ENCODE results near the gene COPS7A. TPM values are rescaled to one million over a fixed set of nuclear protein-coding genes. Genes with fewer than 3 reads are reported as not detected.
A peak's percentile ranks its signal among the peaks of the same experiment; 100 is the strongest.

Gene COPS7A
- total RNA-seq, 2 donors from 2014 or later, result 61.3 to 71.2 TPM

DNA sequence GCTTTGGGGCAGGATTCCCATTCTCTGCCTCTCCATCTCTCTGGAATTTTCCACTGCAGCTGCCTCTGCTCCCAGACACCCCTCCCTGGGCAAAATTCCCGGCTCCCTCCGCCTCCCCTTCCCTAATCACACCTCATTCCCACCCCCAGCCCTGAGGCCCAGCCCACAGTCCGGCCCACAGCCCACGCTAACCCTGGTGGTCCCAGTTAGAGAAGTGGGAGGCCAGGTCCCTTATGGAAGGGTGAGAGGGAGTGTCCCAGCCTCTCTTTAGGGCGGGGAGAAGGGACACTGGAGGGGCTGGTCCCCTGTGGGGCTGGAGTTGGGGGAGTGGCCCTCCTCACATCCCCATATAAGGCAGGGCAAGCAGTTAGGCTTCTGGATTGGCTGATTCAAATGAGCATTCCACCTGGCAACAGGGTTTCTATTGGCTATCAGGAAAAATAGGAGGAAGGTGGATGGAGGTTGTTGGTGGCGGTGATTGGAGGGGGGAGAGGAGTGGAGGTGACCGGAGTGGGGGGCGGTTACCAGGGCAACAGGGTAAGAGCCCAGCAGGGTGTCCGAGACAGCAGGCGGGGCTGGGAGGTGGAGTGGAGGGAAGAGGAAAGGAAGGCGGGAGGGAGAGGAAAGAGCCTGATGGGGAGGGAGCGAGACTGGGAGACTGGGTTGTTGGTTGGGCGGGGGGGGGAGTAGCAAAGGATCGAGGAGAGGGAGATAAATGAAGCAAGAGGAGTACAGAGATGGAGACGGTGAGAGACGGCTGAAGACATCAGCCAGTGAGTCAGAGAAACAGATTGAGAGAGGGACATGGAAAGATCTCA, 40.4 kb downstream of the COPS7A start:
- DNase-seq, result peak; percentile 94
- ATAC-seq, result peak; percentile 85 to 88
- intact Hi-C loops (cut with DNase I), result no loop called here

DNA sequence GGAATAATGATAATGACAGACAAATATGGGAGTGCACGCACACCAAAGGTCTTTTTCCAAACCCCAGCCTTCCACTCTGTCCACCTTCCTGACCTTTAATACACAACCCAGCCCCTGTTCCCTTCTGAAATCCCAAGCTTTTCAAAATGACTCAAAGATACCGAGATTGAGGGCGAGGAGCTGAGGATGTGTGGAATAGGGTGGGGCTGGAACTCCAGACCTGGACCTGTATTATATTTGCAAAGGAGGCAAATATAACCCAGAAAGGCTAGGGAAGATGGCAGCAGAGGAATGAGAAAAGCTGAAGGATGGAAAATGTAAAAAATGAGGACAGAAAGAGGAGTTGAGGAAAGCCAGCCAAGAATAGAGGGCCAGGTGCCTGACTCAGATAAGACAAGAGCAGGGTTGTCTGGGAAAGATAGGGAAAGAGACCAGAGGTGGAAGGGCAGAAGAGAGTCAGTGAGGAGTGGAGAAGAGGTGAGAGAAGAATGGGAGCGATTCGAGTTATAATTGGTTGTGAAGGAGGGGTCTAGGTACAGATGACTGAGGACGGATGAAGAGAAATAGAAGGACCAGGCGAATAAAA, 41.3 kb downstream of the COPS7A start:
- no peak for ATAC-seq
- intact Hi-C loops (cut with DNase I), result no loop called here
- DNase-seq, result no peak

DNA sequence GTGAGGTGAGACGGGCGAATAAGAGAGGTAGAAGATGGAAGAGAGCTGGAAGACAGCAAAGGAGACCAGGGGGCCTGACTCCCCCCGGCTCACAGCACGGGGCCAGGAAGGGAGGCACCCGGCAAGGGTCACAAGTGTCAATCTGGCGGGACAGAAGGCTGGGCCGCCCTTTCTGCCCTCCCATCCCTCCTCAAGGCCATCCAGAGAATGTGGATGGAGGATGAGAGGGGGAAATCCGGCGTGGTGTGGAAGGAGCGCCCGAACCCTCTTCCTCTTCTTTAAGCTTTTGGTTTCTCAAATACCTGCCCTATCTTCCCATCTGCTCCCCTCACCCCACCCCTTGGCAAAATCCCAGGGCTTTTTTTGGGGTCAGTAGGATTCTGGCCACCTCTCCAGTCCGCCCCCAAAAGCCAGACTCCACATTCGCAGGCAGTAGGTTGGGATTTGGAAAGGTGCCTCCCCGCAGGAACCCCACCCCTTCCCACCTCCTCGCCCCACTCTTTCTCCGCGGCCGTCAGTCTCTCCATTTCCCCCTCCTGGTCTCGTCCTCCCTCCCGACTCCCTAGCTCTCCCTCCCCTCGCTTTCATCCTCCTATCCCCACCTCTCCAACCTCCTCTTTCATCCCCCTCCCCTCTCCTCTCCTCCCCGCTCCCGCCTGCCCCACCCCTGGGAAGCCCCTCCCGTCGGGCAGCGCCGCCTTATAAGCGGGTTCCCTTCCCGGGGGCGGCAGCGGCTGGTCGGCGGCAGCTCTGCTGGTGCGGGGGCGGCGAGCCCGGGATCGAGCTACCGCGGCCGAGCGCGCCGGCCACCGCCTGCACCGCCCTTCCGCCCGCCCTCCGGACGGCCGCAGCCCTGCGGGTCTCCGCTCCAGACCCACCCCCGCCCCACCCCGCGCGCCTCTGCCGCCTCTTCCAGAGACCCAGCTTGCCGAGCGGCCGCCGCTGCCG, 42.1 kb downstream of the COPS7A start, which contains the start of gene PTMS:
Gene PTMS, plus strand, starts transcription at position 730 of the 948 bp plus-strand sequence. CDS start 343 bp downstream, outside the sequence.
- intact Hi-C loops (cut with DNase I), result no loop called here
- DNase-seq, result peak; percentile 85
- peak; percentile 38 to 70 for ATAC-seq

DNA sequence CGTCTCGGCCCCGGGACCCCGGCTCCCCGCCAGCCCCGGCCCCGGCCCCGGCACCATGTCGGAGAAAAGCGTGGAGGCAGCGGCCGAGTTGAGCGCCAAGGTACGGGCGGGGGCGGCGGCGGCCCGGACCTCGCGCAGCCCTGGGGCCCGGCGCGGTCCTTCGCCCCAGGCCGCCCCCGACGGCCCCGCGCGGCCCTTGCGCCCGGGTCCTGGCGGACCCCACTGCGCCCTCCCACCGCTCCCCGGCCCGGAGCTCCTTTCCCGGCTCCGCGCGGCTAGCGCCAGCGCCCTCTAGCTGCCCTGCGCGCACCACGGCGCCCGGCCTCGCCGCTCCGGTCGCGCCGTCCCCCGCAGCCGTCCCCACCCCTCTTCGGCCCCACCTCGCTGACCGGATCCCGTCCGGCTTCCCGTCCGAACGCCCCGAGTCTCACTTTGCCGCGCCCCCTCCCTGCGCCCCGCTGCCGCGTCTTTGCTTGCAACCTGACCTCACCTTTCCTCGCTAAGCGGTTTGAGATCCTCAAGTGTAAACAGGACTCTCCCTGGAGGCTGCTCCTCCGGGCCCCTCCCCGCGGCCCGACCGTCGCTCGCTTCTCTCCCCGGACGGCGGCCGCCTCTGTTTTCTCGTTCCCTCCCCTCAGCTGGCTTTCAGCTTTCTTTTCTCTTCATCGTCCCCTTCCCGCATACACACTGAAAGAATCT, 43.0 kb downstream of the COPS7A start:
- peak; percentile 44 to 73 for ATAC-seq
- intact Hi-C loops (cut with DNase I), result no loop called here
- DNase-seq, result peak; percentile 86

DNA sequence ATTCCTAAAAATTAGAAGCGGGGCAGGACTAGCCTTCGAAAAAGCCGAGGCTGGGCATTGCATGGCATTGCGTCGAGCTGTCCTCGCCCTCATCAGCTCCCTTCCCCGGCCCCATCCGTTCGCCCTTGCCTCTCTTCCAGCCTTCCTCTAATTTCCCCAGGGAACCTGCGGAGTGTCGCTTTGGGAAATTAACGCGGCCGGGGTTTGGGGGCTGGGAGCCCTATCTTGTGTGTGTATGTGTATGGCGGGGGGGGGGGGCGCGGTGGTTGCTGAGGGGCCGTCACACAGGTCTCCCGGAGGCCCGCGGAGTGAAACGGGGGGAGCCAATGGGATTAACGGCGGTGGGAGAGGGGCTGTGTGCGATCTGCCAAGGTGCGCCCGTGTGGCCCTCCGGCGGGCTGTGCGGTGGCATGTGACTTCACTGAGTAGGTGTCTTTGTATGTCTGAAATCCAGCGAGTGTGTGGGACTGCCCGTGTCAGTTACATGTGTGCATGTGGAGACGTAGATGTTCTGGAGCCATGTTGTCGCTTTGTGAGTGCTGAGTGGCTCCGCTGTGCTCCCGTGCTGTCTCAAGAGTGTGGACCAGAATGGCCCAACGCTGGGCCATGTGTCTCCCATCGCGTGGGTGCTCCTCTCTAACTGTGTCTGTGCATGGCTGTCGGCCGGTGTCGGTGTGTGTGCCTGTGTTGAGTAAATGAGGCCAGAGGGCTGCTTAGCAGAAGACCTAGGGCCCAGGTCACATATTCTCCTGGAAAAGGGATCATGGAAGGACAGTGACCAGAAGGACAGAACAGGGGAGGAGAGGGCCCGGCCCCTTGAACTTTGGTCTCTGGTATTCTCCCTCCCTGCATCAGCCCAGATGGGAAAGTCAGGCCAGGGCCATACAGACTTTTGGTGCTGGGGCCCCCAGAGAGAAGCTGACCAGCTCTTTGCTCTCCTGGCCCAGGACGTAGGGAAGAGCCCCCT, 43.8 kb downstream of the COPS7A start:
- DNase-seq (no peak), ATAC-seq (no peak)
- intact Hi-C loops (cut with DNase I), result no loop called here

DNA sequence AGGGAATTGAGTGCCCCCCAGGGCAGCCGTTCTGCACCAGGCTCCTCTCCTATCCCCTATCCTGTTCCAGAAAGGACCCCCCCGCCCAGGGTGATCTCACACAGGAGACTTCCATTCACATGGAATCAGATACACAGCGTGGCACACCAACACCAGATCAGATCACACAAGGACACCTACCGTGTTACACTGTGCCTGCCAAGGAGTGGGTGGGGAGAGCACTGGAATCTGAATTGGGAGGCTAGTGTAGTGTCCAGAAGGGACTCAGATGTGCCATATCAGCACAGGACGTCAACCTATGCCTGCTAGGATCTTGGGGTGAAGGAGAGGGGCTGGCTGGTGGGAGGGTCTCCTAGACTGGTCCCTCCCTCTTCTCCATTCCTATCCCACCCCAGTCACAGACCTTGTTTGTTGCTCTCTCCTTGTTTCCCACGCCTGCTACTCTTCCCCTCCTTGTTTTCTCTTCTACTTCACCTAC, 44.6 kb downstream of the COPS7A start:
- ATAC-seq (no peak), DNase-seq (no peak)
- intact Hi-C loops (cut with DNase I), result no loop called here

DNA sequence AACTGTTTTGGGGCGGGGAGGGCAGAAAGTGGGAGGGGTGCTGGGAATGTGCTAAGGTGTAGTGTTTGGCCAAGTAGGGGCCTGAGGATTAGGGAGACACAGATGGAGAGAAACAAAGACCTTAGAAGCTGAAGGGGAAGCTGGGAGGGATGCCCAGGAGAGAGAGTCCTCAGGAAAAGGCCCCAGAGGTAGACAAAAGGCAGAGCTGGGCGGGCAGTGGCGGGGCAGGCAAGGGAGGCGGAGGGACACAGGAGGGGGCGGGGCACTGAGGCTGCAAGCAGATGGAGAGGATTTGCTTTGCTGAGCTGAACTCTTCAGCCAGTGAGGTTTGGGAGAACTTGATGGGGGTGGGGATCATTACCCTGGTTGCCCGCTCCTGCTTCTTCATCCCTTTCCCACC, 45.1 kb downstream of the COPS7A start:
- intact Hi-C loops (cut with DNase I), result no loop called here
- ATAC-seq (no peak), DNase-seq (no peak)

DNA sequence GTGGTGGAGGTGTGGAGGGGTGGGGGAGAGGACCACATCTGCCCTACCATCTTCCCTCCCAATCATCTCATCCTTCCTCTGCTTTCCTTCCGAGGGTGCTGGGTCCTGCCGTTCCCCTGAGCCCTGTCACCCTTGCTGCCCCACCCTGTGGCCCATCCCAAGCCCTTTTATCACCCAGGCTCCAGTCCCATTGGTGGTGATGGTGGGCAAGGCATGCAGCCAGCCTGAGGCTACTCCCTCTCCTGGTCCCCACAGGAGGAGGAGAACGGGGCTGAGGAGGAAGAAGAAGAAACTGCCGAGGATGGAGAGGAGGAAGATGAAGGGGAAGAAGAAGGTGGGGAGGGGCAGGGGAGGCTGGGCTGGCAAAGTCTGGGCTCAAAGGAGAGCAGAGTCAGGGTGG, 45.8 kb downstream of the COPS7A start:
- intact Hi-C loops (cut with DNase I), result no loop called here
- DNase-seq (no peak), ATAC-seq (no peak)

DNA sequence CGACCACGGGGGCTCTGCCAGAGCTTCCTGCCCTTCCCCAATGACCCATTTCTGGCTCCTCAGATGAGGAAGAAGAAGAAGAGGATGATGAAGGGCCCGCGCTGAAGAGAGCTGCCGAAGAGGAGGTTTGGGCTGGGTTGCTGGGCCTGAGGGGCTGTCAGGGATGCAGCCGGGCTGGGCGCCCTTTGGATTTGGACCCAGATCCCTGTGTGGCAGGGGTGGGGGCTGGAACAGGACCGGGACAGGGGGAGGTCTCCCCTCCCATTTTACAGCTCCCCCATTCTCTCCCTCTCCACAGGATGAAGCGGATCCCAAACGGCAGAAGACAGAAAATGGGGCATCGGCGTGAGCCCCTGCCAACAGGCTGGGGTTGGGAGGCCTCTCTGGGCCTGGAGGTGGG, 46.2 kb downstream of the COPS7A start:
- no peak for DNase-seq
- no peak for ATAC-seq
- intact Hi-C loops (cut with DNase I), result no loop called here

DNA sequence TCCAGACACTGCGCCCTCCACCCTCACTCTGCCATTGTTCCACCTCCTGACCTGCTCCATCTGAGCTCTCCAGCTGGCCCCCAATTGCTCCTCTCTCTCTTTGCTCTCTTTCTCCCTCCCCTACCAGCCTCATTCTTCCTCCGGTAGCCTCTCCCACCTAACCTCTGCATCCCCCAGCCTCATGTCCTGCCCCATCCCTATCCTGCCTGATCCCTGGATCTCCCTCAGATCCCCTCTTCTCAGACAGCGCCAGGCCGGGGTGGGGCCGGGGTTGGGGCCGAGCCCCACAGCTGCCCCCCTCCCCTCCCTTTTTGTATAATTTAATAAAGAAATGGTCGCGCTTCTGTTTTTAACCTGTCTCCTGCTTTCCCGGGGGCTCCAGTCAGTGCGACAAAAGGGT, 46.8 kb downstream of the COPS7A start:
- ATAC-seq (no peak), DNase-seq (no peak)
- intact Hi-C loops (cut with DNase I), result no loop called here

DNA sequence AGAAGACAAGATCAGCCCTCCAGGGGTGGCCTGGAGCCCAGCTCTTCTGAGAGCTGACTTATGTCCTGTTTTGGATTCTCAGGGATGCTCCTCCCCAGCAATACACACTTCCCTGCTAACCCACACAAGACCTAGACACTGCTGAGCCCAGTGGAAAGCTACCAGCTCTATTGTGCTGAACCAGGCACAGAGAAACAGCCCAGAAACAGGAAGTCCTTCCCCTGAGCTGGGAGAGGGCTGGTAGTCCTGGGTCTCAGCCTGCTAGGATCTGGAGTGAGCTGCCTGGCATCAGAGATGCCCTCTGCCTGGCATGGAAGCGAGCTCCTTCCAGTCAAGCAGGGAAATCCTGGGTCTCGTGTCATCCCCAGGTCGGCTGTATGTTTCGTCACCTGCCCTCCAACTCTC, 47.2 kb downstream of the COPS7A start:
- DNase-seq (no peak), ATAC-seq (peak in 1 of 2 donors; percentile 6)
- intact Hi-C loops (cut with DNase I), result no loop called here

DNA sequence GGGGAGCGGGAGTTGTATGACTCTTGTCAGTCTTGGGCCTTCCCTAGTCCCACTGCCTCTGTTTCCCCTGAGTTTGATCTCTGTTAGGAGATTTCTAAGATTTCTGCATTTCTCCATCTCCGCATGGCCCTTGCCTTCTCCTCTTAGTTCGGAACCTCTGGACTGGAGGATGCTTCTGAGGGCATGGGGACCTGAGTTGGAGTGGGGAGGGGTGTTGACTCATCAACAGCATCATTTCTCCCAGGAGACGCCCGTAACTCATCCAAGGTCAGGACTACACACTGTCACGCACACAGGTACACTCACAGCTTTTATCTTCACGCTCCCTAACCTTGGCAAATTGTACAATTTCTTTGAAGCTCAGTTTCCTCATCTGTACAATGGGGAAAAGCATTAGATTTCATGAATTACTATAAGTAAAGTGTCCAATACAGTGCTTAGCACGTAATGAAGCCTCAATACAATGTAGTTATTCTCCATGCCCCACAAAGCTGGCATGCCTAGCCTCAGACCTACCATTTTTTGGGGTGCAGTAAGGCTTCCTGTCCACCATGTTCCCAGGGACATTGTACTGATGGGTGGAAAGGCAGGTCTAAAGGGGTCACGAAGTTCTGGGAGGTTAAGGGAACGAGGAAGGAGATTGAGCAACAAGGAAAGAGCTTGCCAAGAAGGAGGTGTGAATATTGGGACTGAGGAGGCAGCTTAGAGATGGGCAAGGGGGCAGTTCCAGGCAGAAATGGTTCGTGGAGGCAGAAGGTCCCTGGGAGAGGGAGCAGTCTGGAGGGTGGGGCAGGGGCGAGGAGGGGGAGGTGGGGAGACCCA, 47.9 kb downstream of the COPS7A start:
- peak in 1 of 2 donors; percentile 1 for ATAC-seq
- intact Hi-C loops (cut with DNase I), result no loop called here
- DNase-seq, result no peak

DNA sequence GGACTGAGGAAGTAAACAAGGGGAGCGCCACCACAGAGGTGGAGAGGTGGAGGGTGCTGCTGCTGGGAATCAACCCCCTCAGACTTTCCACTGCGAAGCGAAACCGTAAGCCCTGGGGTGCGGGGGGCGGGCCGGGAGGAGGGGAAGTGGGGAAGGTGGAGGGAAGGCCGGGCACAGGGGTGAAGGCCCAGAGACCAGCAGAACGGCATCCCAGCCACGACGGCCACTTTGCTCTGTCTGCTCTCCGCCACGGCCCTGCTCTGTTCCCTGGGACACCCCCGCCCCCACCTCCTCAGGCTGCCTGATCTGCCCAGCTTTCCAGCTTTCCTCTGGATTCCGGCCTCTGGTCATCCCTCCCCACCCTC, 48.5 kb downstream of the COPS7A start, which contains the start of gene LAG3:
Gene LAG3, plus strand, starts transcription at position 190 of the 365 bp plus-strand sequence. CDS start 333 bp downstream, outside the sequence.
- intact Hi-C loops (cut with DNase I), result no loop called here
- DNase-seq (no peak), ATAC-seq (peak in 1 of 2 donors; percentile 3)

DNA sequence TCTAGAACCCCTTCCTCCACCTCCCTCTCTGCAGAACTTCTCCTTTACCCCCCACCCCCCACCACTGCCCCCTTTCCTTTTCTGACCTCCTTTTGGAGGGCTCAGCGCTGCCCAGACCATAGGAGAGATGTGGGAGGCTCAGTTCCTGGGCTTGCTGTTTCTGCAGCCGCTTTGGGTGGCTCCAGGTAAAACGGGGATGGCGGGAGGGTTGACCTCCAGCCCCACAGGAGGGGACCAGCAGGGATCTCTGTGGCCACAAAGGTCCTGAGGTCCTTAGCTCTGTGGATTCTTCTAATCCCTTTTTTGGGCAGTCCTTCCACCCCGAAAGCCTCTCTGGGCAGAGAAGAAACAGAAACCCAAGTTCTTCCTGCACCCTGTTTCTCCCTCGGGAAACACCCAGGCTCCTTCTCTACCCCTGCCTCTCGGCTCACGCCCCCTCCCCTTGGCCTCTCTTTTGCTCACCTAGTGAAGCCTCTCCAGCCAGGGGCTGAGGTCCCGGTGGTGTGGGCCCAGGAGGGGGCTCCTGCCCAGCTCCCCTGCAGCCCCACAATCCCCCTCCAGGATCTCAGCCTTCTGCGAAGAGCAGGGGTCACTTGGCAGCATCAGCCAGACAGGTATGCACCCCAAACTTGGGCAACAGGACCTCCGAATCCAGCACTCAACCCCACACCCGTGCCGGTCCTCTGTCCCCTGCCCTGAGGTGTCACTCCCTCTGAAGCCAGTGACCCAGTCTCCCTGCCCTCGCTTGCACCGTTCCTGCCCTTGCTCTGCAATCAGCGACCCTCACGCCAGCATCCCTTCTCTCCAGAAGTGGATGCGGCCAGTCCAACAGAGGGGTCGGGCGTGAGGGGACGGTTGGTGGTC, 49.1 kb downstream of the COPS7A start:
- no peak for ATAC-seq
- DNase-seq, result no peak
- intact Hi-C loops (cut with DNase I), result no loop called here

DNA sequence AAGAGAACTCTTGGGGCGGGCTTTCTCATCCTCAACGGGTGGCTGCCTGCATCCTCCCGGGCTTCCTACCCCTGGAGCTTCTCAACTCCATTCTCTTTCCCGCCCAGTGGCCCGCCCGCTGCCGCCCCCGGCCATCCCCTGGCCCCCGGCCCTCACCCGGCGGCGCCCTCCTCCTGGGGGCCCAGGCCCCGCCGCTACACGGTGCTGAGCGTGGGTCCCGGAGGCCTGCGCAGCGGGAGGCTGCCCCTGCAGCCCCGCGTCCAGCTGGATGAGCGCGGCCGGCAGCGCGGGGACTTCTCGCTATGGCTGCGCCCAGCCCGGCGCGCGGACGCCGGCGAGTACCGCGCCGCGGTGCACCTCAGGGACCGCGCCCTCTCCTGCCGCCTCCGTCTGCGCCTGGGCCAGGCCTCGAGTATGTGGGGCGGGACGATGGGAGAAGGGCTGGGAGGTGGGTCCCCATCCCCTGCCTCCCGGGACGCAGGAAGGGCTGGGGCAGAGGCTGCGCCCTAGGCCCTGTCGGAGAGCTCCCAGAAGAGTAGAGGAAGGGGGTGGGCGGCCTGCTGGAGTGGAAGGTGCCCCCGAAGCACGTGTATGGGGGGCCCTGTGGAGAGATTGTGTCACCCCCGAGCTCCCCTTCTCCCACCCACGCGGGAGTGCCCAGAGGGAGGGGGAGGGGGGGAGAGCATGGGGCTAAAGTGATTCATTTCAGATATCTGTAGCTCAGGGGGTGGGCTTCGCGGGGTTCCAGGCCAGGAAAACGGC, 49.9 kb downstream of the COPS7A start:
- ATAC-seq, result no peak
- intact Hi-C loops (cut with DNase I), result no loop called here
- no peak for DNase-seq

Data from left cardiac atrium (tissue), 4 donors.